ENCODE results near the gene TPRN.

TPRN gene

GRCh38 chr9:137141976-137142936, 58.3 kb downstream of the TPRN start:
- DNase-seq (ENCODE audit: low spot score), result no peak

All from left forelimb (tissue), 1 donor.